ENCODE data around the gene CALHM3.

Gene CALHM3

DNA sequence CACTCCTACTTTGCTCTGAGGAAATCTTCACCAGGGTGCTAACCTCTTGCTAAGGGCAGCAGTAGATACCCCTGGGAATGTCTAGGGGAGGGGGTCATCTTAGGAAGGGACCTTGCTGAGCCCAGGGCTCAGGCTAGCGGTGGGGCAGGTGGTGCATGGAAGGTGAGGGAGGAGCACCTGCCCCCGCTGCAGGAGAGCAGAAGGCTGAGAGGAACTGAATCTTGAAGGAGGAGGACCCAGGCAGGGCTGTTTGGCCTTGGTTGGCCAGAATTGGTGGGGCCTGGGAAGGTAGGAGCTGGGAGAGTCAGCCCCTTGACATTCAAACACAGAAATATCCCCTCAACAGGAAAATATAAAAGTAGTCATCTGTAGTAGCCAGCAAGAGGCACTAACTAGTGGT, 7.0 kb downstream of the CALHM3 start:
- Histone ChIP-seq H3K4me1 (ENCODE audit: control insufficient read depth, insufficient read depth, low read length) (peaks cover 28% of the 10 kb centered on the region), H3K27me3 (ENCODE audit: control insufficient read depth, insufficient read depth, low read length) (no peaks in the 10 kb centered on the region), H3K4me3 (ENCODE audit: low read depth, low read length) (no peak overlapping the region), H3K36me3 (ENCODE audit: control insufficient read depth, insufficient read depth, low read length) (no peaks in the 10 kb centered on the region), H3K27ac (ENCODE audit: low read depth, low read length) (no peak overlapping the region; the same call in 1 of the 2 replicates), H3K9me3 (ENCODE audit: control insufficient read depth, insufficient read depth, low read depth, low read length) (no peaks in the 10 kb centered on the region), H3K9ac (ENCODE audit: low read length) (no peak overlapping the region)

DNA sequence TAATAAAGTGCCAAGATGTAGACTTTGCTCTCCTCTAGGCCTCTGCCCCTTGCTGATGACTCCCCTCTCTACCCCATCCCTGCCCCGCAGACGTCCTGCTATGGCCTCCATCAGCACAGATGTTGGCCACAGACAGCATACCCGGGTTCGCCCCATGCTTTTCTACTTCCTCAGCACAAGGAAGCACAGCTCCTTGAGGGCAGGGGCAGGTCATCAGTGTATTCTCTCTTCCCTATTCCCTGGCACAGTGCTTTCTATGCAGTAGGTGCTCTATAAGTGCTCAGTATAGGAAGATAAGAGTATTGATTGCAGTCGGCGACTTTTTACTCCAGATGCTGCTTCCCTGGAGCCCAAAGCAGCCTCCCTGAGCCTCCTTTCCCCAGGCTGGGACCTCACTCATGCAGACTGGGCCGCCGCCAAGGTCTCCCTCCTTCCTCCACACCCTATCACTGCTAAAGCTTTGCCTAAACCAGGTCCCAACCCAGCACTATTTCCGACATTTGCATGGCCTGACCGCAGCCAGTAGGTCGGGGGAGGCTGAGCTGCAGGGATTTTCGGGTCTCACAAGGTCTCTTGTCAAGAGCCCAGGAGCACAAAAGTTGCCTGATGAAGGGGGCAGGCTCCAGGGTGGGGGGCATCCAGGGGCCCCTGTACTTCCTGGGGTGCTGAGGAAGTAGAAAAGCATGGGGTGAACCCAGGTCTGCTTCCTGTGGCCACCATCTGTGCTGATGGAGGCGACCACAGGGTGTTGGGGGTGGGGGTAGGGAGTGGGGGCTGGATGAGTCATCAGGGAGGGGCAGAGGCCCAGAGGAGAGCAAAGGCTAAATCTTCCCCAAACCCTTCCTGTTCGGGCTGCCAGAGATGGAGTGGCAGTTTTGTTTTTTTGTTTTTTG, 8.0 kb downstream of the CALHM3 start:
- H3K9ac ChIP-seq (ENCODE audit: low read length): no peak overlapping the region
- H3K27me3 ChIP-seq (ENCODE audit: control insufficient read depth, insufficient read depth, low read length): no peaks in the 10 kb centered on the region
- no peaks in the 10 kb centered on the region for H3K36me3 ChIP-seq (ENCODE audit: control insufficient read depth, insufficient read depth, low read length)
- peaks cover 18% of the 10 kb centered on the region for H3K4me1 ChIP-seq (ENCODE audit: control insufficient read depth, insufficient read depth, low read length)
- no peak overlapping the region for H3K4me3 ChIP-seq (ENCODE audit: low read depth, low read length)
- peak overlapping the region; percentile 70; the same call in 1 of the 2 replicates for H3K27ac ChIP-seq (ENCODE audit: low read depth, low read length)
- H3K9me3 ChIP-seq (ENCODE audit: control insufficient read depth, insufficient read depth, low read depth, low read length): no peaks in the 10 kb centered on the region

DNA sequence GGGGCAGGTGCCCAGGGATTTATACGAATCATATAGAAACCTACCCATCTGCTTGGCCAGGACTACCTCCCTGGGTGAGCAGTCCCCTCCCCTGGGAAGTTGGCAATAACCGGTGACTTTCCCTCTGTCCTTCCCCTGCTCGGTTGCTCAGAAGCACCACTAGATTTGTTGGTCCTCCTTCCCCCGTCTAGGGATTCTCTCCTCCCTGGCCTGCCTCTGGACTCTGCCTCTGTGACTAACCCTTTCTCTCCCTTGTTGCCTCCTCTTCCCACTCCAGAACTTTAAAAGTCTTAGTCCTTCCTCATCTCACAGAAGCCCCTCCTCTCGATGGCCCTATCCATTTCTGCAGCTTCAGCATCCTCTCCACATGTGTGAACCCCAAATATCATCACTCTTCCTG, 9.8 kb downstream of the CALHM3 start:
- Histone ChIP-seq H3K4me1 (ENCODE audit: control insufficient read depth, insufficient read depth, low read length) (peaks cover 17% of the 10 kb centered on the region), H3K27me3 (ENCODE audit: control insufficient read depth, insufficient read depth, low read length) (no peaks in the 10 kb centered on the region), H3K9ac (ENCODE audit: low read length) (no peak overlapping the region), H3K27ac (ENCODE audit: low read depth, low read length) (no peak overlapping the region), H3K4me3 (ENCODE audit: low read depth, low read length) (no peak overlapping the region), H3K36me3 (ENCODE audit: control insufficient read depth, insufficient read depth, low read length) (no peaks in the 10 kb centered on the region), H3K9me3 (ENCODE audit: control insufficient read depth, insufficient read depth, low read depth, low read length) (no peaks in the 10 kb centered on the region)

DNA sequence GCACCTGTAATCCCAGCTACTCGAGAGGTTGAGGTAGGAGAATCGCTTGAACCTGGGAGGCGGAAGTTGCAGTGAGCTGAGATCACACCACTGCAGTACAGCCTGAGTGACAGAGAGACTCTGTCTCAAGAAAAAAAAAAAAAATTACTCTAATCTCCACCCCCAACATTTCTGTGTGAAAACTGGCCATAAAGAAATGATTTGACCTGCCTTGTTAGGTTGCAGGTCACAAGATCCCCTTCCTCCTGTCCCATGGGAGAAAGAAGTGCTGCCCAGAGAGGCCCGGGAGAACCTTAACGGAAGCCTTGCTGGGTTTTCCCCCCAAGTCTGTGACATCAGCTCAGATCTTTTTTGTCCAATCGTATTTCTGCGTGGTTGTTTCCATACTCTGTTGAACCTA, 11.6 kb downstream of the CALHM3 start:
- no peak overlapping the region for H3K4me3 ChIP-seq (ENCODE audit: low read depth, low read length)
- H3K36me3 ChIP-seq (ENCODE audit: control insufficient read depth, insufficient read depth, low read length): no peaks in the 10 kb centered on the region
- no peak overlapping the region for H3K9ac ChIP-seq (ENCODE audit: low read length)
- H3K9me3 ChIP-seq (ENCODE audit: control insufficient read depth, insufficient read depth, low read depth, low read length): no peaks in the 10 kb centered on the region
- H3K27ac ChIP-seq (ENCODE audit: low read depth, low read length): no peak overlapping the region
- no peaks in the 10 kb centered on the region for H3K27me3 ChIP-seq (ENCODE audit: control insufficient read depth, insufficient read depth, low read length)
- peaks cover 17% of the 10 kb centered on the region for H3K4me1 ChIP-seq (ENCODE audit: control insufficient read depth, insufficient read depth, low read length)

DNA sequence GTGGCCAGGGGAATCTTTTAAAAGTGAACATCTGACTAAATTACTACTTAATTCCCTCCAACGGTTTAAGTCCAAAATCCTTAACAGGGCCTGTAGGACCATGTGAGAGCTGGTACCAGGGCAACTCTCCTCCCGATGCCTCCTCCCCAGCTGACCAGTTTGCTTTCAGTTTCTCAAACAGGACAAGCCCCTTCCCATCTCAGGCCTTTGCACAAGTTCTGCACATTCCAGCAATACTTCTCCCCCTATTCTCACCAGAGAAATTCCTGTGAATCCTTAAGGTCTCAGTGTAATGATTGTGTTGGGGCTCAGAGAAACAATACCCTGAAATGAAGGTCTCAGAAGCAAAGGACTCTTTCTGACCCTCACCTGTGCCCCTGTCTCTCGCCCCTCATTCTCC, 12.3 kb downstream of the CALHM3 start:
- Histone ChIP-seq H3K4me1 (ENCODE audit: control insufficient read depth, insufficient read depth, low read length) (peaks cover 13% of the 10 kb centered on the region), H3K9ac (ENCODE audit: low read length) (no peak overlapping the region), H3K27ac (ENCODE audit: low read depth, low read length) (no peak overlapping the region), H3K9me3 (ENCODE audit: control insufficient read depth, insufficient read depth, low read depth, low read length) (no peaks in the 10 kb centered on the region), H3K27me3 (ENCODE audit: control insufficient read depth, insufficient read depth, low read length) (no peaks in the 10 kb centered on the region), H3K4me3 (ENCODE audit: low read depth, low read length) (no peak overlapping the region), H3K36me3 (ENCODE audit: control insufficient read depth, insufficient read depth, low read length) (no peaks in the 10 kb centered on the region)

DNA sequence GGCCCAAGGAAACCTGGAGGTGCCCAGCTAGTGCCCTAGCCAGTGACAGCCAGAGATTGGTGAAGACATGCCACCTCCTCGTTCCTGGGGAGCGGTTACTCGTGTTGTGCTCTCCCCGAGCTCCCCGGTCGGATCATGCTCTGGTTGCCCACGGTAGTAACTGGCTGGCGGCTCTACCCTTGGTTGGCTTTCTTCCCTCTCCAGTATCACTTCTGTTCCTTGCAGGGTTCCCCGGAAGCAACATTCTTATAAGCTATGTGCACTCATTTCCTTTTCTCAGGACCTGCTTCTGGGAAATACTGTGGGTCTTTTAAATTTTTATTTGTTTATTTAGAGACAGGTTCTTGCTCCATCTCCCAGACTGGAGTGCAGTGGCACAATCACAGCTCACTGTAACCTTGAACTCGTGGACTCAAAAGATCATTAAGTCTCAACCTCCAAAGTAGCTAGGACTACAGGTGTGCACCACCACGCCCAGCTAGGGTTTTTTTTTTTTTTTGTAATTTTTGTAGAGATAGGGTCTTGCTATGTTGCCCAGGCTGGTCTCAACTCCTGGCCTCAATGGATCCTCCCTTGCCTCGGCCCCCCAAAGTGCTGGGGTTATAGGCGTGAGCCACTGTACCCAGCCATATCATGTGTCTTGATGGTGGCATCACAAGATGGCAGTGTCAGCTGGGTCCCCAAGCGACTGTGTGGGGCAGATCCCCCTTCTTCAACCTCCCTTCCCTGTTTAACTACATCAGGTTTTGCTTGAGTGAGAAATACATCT, 13.4 kb downstream of the CALHM3 start:
- Histone ChIP-seq H3K9ac (ENCODE audit: low read length) (no peak overlapping the region), H3K36me3 (ENCODE audit: control insufficient read depth, insufficient read depth, low read length) (no peaks in the 10 kb centered on the region), H3K27me3 (ENCODE audit: control insufficient read depth, insufficient read depth, low read length) (no peaks in the 10 kb centered on the region), H3K4me3 (ENCODE audit: low read depth, low read length) (no peak overlapping the region), H3K4me1 (ENCODE audit: control insufficient read depth, insufficient read depth, low read length) (peaks cover 2% of the 10 kb centered on the region; the same call in 1 of the 2 replicates), H3K9me3 (ENCODE audit: control insufficient read depth, insufficient read depth, low read depth, low read length) (no peaks in the 10 kb centered on the region), H3K27ac (ENCODE audit: low read depth, low read length) (no peak overlapping the region)

DNA sequence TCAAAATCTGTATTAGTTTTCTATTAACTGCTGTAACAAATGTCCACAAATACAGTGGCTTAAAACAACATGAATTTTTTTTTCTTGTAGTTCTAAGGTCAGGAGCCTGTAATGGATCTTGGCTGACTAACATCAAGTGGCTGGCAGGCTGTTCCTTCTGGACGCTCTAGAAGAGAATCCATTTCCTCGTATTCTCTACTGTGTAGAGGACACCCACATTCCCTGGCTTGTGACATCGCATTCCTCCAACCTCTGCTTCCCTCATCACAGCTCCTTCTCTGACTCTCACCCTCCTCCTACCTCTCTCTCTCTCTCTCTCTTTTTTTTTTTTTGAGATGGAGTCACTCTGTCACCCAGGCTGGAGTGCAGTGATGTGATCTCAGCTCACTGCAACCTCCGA, 15.5 kb downstream of the CALHM3 start:
- no peak overlapping the region for H3K27ac ChIP-seq (ENCODE audit: low read depth, low read length)
- H3K4me1 ChIP-seq (ENCODE audit: control insufficient read depth, insufficient read depth, low read length): peaks cover 6% of the 10 kb centered on the region; the same call in 1 of the 2 replicates

DNA sequence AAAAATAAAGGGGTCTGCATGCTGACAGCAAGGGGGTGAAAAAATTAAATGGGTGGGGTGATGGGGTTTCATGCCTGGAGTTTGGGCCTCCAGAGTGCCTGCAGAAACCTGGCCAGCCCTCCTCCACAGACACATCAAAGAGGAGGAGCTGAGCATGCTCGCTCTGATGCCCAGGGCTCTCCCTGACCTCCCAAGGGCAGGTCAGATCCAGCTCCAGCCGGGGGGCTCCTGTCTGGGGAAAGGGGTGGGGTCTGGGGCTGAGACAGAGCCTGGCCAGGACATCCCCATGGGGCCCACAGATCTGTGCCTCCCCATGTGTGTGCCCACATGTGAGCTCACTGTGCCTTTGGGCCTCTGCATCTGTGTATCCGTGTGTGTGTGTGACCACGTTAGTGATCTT, 19.4 kb downstream of the CALHM3 start:
- Histone ChIP-seq H3K27ac (ENCODE audit: low read depth, low read length) (no peak overlapping the region), H3K9me3 (ENCODE audit: control insufficient read depth, insufficient read depth, low read depth, low read length) (no peaks in the 10 kb centered on the region), H3K9ac (ENCODE audit: low read length) (no peak overlapping the region), H3K4me3 (ENCODE audit: low read depth, low read length) (no peak overlapping the region), H3K27me3 (ENCODE audit: control insufficient read depth, insufficient read depth, low read length) (no peaks in the 10 kb centered on the region), H3K36me3 (ENCODE audit: control insufficient read depth, insufficient read depth, low read length) (no peaks in the 10 kb centered on the region), H3K4me1 (ENCODE audit: control insufficient read depth, insufficient read depth, low read length) (peaks cover 7% of the 10 kb centered on the region; the same call in 1 of the 2 replicates)

More for the DNA sequence above, 15.5 kb downstream of the CALHM3 start:
- no peaks in the 10 kb centered on the region for H3K27me3 ChIP-seq (ENCODE audit: control insufficient read depth, insufficient read depth, low read length)
- H3K9ac ChIP-seq (ENCODE audit: low read length): no peak overlapping the region
- H3K9me3 ChIP-seq (ENCODE audit: control insufficient read depth, insufficient read depth, low read depth, low read length): no peaks in the 10 kb centered on the region
- no peaks in the 10 kb centered on the region for H3K36me3 ChIP-seq (ENCODE audit: control insufficient read depth, insufficient read depth, low read length)
- no peak overlapping the region for H3K4me3 ChIP-seq (ENCODE audit: low read depth, low read length)

DNA sequence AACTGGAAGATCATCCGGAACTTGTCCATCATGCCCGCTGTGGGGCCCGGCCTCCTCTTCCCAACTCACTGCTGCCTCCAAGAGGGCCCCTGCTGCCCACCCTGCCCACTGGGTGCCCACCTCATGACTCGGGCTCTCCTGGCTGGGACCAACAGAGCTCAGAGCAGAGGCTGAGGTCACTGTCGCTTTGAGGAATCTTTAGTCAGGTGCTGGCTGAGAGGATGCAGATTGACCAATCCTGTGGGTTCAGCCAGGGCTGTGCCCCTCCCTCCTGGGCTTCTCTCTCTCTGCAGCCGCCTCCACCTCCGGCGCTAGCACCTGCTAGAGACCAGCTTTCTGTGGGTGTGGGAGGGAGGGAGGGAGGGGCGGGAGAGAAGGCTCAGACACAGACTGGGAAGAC, 20.3 kb downstream of the CALHM3 start, which contains the start of gene CALHM1:
Gene CALHM1 (minus strand): TSS at position 181 of the 400 bp plus-strand sequence. CDS start 149 bp downstream, at position 32.
- H3K36me3 ChIP-seq (ENCODE audit: control insufficient read depth, insufficient read depth, low read length): no peaks in the 10 kb centered on the region
- no peak within 1 kb of the TSS for H3K27ac ChIP-seq (ENCODE audit: low read depth, low read length)
- H3K4me3 ChIP-seq (ENCODE audit: low read depth, low read length): no peak within 1 kb of the TSS
- no peaks in the 10 kb centered on the region for H3K9me3 ChIP-seq (ENCODE audit: control insufficient read depth, insufficient read depth, low read depth, low read length)
- H3K9ac ChIP-seq (ENCODE audit: low read length): no peak within 1 kb of the TSS
- no peaks in the 10 kb centered on the region for H3K27me3 ChIP-seq (ENCODE audit: control insufficient read depth, insufficient read depth, low read length)
- peaks cover 7% of the 10 kb centered on the region; the same call in 1 of the 2 replicates for H3K4me1 ChIP-seq (ENCODE audit: control insufficient read depth, insufficient read depth, low read length)

DNA sequence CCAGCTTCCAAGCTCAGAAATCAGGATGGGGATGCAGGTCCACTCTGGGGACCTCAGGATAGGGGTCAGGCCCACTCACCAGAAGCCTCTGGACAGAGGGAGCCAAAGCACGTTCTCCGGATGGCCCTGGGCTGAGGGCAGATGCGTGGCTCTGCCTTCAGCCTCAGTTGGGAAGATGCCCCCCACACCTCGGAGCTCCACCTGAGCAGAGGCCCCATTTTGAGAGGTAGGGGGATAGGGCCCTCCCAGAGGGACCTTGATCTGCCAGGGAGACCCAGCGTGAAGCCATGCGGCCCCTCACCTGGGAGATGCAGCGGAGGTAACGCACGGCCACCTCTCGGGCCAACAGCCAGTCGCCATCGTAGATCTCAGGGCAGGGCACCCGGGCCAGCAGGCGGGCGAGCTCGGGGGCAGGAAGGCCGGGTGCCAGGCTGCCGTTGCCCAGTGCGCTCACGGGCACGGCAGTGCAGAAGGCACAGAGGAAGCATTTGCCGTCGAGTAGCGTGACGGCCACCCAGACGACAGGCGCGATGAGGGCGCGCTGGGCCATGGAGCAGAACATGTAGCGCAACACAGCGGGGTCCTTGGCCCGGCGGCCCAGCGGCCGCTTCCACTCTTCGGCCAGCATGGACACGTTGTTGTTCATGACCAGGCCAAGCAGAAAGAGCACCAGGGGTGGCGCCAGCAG, 21.0 kb downstream of the CALHM3 start:
- H3K4me1 ChIP-seq (ENCODE audit: control insufficient read depth, insufficient read depth, low read length): peaks cover 7% of the 10 kb centered on the region; the same call in 1 of the 2 replicates
- H3K9me3 ChIP-seq (ENCODE audit: control insufficient read depth, insufficient read depth, low read depth, low read length): no peaks in the 10 kb centered on the region
- H3K9ac ChIP-seq (ENCODE audit: low read length): no peak overlapping the region
- H3K27me3 ChIP-seq (ENCODE audit: control insufficient read depth, insufficient read depth, low read length): no peaks in the 10 kb centered on the region
- no peak overlapping the region for H3K27ac ChIP-seq (ENCODE audit: low read depth, low read length)
- no peak overlapping the region for H3K4me3 ChIP-seq (ENCODE audit: low read depth, low read length)
- no peaks in the 10 kb centered on the region for H3K36me3 ChIP-seq (ENCODE audit: control insufficient read depth, insufficient read depth, low read length)
